ENCODE measurements around the gene CLDN11.

Gene CLDN11

DNA sequence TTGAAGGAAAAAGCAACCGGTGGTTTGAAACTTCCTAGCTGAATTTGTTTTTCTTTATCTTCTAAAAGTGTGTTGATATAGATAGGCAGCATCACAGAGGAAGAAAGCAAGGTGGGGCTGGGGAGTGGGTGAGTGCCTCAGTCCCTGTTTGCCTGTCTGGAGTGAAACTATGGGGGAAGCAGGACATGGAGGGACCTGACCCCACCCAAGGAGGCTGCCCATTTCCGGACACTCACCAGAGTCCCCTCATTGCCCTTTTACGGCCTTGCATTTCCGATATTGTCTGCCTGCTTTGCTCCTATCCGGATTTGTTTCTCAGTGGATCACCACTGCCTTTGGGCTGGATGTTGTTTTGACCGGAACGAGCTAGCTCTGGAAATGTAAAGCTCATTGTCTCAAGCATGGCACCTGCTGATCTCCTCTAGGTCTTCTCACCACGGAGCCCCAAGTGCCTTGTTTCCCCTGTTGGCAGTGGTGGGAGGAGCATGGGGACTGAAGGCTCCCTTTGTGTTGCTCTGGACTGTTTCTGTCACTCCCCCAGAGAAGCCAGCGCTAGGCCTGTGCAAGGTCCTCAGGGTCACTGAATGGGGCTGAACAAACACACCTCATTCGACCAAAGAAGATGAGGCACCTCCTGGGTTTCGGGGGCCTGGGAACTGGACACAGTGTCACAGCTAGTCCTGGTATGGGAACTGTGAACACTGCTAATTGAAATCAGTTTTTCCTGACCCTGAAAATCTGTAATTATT lies 7.0 kb downstream of the CLDN11 start:
- H3K4me3 ChIP-seq (replicated peaks; ENCODE audit: low read depth, low read length) = no peak overlapping the region
- TF ChIP-seq, protein P1, sequence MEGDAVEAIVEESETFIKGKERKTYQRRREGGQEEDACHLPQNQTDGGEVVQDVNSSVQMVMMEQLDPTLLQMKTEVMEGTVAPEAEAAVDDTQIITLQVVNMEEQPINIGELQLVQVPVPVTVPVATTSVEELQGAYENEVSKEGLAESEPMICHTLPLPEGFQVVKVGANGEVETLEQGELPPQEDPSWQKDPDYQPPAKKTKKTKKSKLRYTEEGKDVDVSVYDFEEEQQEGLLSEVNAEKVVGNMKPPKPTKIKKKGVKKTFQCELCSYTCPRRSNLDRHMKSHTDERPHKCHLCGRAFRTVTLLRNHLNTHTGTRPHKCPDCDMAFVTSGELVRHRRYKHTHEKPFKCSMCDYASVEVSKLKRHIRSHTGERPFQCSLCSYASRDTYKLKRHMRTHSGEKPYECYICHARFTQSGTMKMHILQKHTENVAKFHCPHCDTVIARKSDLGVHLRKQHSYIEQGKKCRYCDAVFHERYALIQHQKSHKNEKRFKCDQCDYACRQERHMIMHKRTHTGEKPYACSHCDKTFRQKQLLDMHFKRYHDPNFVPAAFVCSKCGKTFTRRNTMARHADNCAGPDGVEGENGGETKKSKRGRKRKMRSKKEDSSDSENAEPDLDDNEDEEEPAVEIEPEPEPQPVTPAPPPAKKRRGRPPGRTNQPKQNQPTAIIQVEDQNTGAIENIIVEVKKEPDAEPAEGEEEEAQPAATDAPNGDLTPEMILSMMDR (IDR thresholded peaks at IDR 0.05; ENCODE audit: low read depth, low read length, missing control alignments) = no peak
- no peak for DNase-seq (ENCODE audit: extremely low read depth, low read depth)

DNA sequence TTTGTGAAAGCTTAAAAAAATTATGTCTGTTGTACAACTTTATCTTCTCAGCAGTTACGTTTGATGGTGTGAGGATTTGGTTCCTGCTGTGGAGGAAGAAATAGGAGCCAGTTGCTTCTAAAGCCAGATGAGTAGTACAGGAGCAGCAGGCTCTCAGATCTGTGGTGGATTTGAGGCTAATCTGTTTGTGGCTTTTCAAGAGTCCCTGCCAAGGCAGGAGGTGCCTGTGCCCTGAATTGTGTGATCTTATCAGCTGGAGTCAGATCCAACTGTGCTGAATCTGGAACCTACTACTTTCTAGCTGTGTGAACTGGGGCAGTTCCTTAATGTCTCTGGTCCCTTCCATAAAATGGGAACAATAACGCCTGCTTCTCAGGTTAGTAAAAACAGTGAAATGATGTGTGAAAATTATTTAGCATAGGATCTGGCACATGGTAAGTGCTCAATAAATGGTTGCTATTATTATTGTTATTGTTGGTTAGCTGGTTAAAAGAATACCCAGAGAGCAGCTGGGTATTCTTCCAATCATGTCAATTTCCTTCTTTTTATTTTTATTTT lies 7.7 kb downstream of the CLDN11 start:
- H3K4me3 ChIP-seq (replicated peaks; ENCODE audit: low read depth, low read length) = no peak overlapping the region
- TF ChIP-seq, protein P1 (IDR thresholded peaks at IDR 0.05; ENCODE audit: low read depth, low read length, missing control alignments) = no peak
- DNase-seq (ENCODE audit: extremely low read depth, low read depth) = no peak

DNA sequence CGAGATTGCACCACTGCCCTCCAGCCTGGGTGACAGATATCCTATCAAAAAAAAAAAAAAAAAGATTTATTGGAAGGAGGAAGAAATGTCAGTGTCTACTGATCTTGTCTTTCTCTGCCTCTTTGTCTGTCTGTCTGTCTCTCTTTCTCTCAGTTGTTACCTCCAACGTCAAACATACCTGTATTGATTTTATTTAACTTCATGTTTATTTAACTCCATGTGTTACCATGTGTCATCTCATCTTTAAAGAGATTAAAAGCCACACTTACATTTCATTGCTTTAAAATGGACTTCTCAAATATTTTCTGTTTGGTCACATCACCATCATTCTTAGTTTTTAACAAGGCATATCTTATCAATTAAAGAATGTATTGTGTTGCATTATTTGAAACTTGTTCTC lies 9.4 kb downstream of the CLDN11 start:
- TF ChIP-seq, protein P1 (IDR thresholded peaks at IDR 0.05; ENCODE audit: low read depth, low read length, missing control alignments) = no peak
- no peak overlapping the region for H3K4me3 ChIP-seq (replicated peaks; ENCODE audit: low read depth, low read length)
- no peak for DNase-seq (ENCODE audit: extremely low read depth, low read depth)

DNA sequence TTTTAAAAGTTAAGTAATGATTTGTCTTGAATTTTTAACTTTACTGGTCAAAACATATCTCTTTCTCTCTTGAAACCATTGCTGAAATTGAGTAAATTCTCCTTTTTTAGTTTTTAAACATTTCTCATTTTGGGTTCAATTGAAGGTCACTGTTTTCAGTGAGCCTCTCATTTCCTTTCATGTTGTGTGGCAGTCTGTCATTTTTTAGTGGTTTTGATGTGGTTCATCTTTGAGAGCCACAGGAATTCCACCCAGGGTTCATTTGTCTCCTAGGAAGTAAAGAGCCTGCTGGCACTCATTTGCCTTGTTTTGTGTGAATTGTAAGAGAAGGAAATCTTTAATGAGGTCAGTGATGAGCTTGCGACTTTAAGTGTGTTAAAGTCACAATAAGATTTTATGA lies 10.4 kb downstream of the CLDN11 start:
- DNase-seq (ENCODE audit: extremely low read depth, low read depth) = no peak
- TF ChIP-seq, protein P1 (IDR thresholded peaks at IDR 0.05; ENCODE audit: low read depth, low read length, missing control alignments) = no peak
- H3K4me3 ChIP-seq (replicated peaks; ENCODE audit: low read depth, low read length) = no peak overlapping the region

DNA sequence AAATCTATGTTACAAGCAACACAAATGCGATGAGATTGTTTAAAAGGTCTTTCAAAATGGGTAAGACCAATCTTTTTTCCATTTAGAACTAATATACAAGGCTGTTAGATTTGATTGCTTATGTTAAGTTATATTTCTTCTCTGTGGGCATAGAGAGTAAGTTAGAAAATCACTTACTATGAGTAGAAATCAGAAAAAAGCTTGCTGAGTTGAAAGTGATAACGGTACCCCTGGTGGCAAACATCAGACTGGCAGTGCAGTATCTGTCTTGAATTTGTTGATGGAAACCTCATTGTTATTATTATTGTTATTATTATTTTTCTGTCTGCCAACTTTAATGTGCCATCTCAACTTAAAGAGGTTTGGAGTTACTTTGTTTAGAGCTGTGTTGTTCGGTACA lies 12.4 kb downstream of the CLDN11 start:
- TF ChIP-seq, protein P1 (IDR thresholded peaks at IDR 0.05; ENCODE audit: low read depth, low read length, missing control alignments) = peak; percentile 17
- no peak overlapping the region for H3K4me3 ChIP-seq (replicated peaks; ENCODE audit: low read depth, low read length)
- no peak for DNase-seq (ENCODE audit: extremely low read depth, low read depth)

DNA sequence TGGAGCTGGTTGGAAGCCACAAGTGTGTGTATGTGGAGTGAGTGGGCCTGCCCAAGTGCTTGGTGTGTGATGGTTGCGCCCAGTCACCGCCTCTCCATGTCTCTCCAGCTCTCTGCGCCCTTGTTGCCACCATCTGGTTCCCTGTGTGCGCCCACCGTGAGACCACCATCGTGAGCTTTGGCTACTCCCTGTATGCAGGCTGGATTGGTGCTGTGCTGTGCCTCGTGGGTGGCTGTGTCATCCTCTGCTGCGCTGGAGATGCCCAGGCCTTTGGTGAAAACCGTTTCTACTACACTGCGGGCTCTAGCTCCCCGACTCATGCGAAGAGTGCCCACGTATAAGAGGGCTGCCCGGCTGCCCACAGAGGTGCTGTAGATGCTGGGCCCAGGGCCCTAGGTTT lies 13.7 kb downstream of the CLDN11 start:
- TF ChIP-seq, protein P1 (IDR thresholded peaks at IDR 0.05; ENCODE audit: low read depth, low read length, missing control alignments) = no peak
- DNase-seq (ENCODE audit: extremely low read depth, low read depth) = no peak
- no peak overlapping the region for H3K4me3 ChIP-seq (replicated peaks; ENCODE audit: low read depth, low read length)

Data from HFF-Myc (cell line).